H1 (cell line): Measurements from ENCODE around the gene KIAA0319L. TPM values are rescaled to one million over a fixed set of nuclear protein-coding genes. Genes with fewer than 3 reads are reported as not detected.

Source experiments
- CTCF ChIA-PET: fragments of 300-600 bp; sonication (Branson Sonifier 250); formaldehyde crosslinking; loops from one replicate; lab custom pipeline; 2021; ENCODE audit not compliant: partially characterized antibody; lab: Charles Lee
- POLR2A ChIA-PET: fragments of 300-600 bp; sonication (Branson Sonifier 250); formaldehyde crosslinking; loops from one replicate; lab custom pipeline; 2021; ENCODE audit warnings: inconsistent platforms; ENCODE audit not compliant: partially characterized antibody; lab: Charles Lee
- DNase-seq, 2 experiments: peaks; one replicate each; pipeline versions ENCODE4 v3.0.0 to v3.0.0-alpha.2; 2010 to 2022; ENCODE audit warnings: low spot score in 2 of 2, low read depth in 1 of 2, mixed read lengths in 1 of 2
- FAIRE-seq: peaks from 2 replicates; lab custom pipeline; 2011; peaks lifted over from hg19 to GRCh38; lab: Jason Lieb, UNC
- H2AFZ ChIP-seq: 2 replicates; pipeline ENCODE4 v1.8.1; 2012; ENCODE audit warnings: low read length, inconsistent platforms
- H2AK5ac ChIP-seq: 2 replicates; pipeline ENCODE4 v1.6.1; 2013; ENCODE audit warnings: low read depth, low read length
- H2BK120ac ChIP-seq: replicated peaks from 2 replicates; pipeline ENCODE3; 2013; ENCODE audit warnings: low read depth, low read length, inconsistent platforms
- H2BK12ac ChIP-seq: 2 replicates; pipeline ENCODE4 v1.6.1; 2013; ENCODE audit warnings: low read depth, low read length
- H2BK15ac ChIP-seq: 2 replicates; pipeline ENCODE4 v1.6.1; 2013; ENCODE audit warnings: low read length
- H2BK20ac ChIP-seq: 2 replicates; pipeline ENCODE4 v1.6.1; 2013; ENCODE audit warnings: low read length
- H2BK5ac ChIP-seq: 2 replicates; pipeline ENCODE4 v1.6.1; 2013; ENCODE audit warnings: low read depth, low read length
- H3K14ac ChIP-seq: 2 replicates; pipeline ENCODE4 v1.6.1; 2013; ENCODE audit warnings: inconsistent platforms; ENCODE audit not compliant: insufficient read length
- H3K18ac ChIP-seq: 2 replicates; pipeline ENCODE4 v1.6.1; 2013; ENCODE audit warnings: low read length; ENCODE audit errors: extremely low read depth
- H3K23ac ChIP-seq: 2 replicates; pipeline ENCODE4 v1.6.1; 2013; ENCODE audit warnings: inconsistent platforms; ENCODE audit not compliant: insufficient read length
- H3K23me2 ChIP-seq: 2 replicates; pipeline ENCODE4 v1.6.1; 2013; ENCODE audit warnings: low read depth, low read length
- H3K27ac ChIP-seq: 2 replicates; pipeline ENCODE4 v1.6.1; 2011; ENCODE audit warnings: low read depth, low read length, inconsistent platforms
- H3K27me3 ChIP-seq, 4 experiments: replicated peaks in 1 of 4; 1 replicate in 1 of 4; 2 replicates in 3 of 4; pipeline versions ENCODE4 v1.6.1 to v1.8.1; 2011 to 2013; ENCODE audit warnings: low read length in 3 of 4, mild to moderate bottlenecking in 3 of 4, inconsistent platforms in 2 of 4, mixed read lengths in 2 of 4, moderate library complexity in 1 of 4; ENCODE audit not compliant: control insufficient read depth in 3 of 4, insufficient read depth in 3 of 4; ENCODE audit errors: extremely low read depth in 1 of 4
- H3K36me3 ChIP-seq, 4 experiments: 2 replicates each; pipeline versions ENCODE4 v1.6.1 to v1.8.1; 2011 to 2013; ENCODE audit warnings: mild to moderate bottlenecking in 4 of 4, low read length in 3 of 4, moderate library complexity in 2 of 4, control low read depth in 1 of 4, inconsistent platforms in 1 of 4; ENCODE audit not compliant: insufficient read depth in 4 of 4, control insufficient read depth in 2 of 4
- H3K4ac ChIP-seq: replicated peaks from 2 replicates; pipeline ENCODE3; 2013; ENCODE audit warnings: low read length, low read depth, mixed read lengths, inconsistent platforms; ENCODE audit not compliant: insufficient read length
- H3K4me1 ChIP-seq, 4 experiments: replicated peaks in 1 of 4; 1 replicate in 1 of 4; 2 replicates in 3 of 4; pipeline versions ENCODE4 v1.6.1 to v1.8.1; 2011 to 2013; ENCODE audit warnings: low read length in 3 of 4, inconsistent platforms in 2 of 4, mixed read lengths in 1 of 4; ENCODE audit not compliant: insufficient read depth in 4 of 4, control insufficient read depth in 3 of 4
- H3K4me2 ChIP-seq, 2 experiments: 2 replicates each; pipeline versions ENCODE4 v1.6.1 to v1.8.1; 2011 to 2013; ENCODE audit warnings: low read depth in 2 of 2, low read length in 2 of 2, control low read depth in 1 of 2, inconsistent platforms in 1 of 2, mild to moderate bottlenecking in 1 of 2; ENCODE audit not compliant: insufficient read depth in 1 of 2
- H3K4me3 ChIP-seq, 4 experiments: fragments of 200-600, 300-600 bp in 1 of 4; sonication (generic), shearing (Covaris generic), sonication (Bioruptor Twin) in 1 of 4; 2 replicates each; pipeline versions ENCODE4 v1.5.1 to v1.8.1; 2011 to 2016; ENCODE audit warnings: low read length in 4 of 4, low read depth in 3 of 4, control low read depth in 2 of 4, inconsistent platforms in 2 of 4, mild to moderate bottlenecking in 2 of 4, mixed read lengths in 1 of 4, moderate library complexity in 1 of 4; ENCODE audit not compliant: insufficient read depth in 2 of 4; ENCODE audit errors: extremely low read depth in 1 of 4
- H3K56ac ChIP-seq: replicated peaks from 2 replicates; pipeline ENCODE3; 2013; ENCODE audit warnings: low read depth, mild to moderate bottlenecking, mixed read lengths, low read length, inconsistent platforms; ENCODE audit not compliant: insufficient read length
- H3K79me1 ChIP-seq: 2 replicates; pipeline ENCODE4 v1.6.1; 2013; ENCODE audit warnings: low read depth, low read length, control low read depth
- H3K79me2 ChIP-seq, 2 experiments: 2 replicates each; pipeline versions ENCODE4 v1.6.1 to v1.8.1; 2012 to 2013; ENCODE audit warnings: low read length in 2 of 2, mild to moderate bottlenecking in 2 of 2, inconsistent platforms in 1 of 2; ENCODE audit not compliant: insufficient read depth in 2 of 2, control insufficient read depth in 1 of 2
- H3K9ac ChIP-seq, 4 experiments: replicated peaks in 1 of 4; 1 replicate in 1 of 4; 2 replicates in 3 of 4; pipeline versions ENCODE4 v1.6.1 to v1.8.1; 2011 to 2013; ENCODE audit warnings: low read depth in 3 of 4, low read length in 3 of 4, control low read depth in 2 of 4, mild to moderate bottlenecking in 2 of 4, moderate library complexity in 2 of 4, inconsistent platforms in 1 of 4; ENCODE audit errors: extremely low read depth in 1 of 4
- H3K9me3 ChIP-seq, 2 experiments: 2 replicates each; pipeline versions ENCODE4 v1.6.1 to v1.8.1; 2012 to 2013; ENCODE audit warnings: mild to moderate bottlenecking in 2 of 2, moderate library complexity in 2 of 2, control low read depth in 1 of 2, inconsistent platforms in 1 of 2, low read depth in 1 of 2, low read length in 1 of 2, mixed read lengths in 1 of 2; ENCODE audit not compliant: insufficient read depth in 2 of 2
- H4K20me1 ChIP-seq, 2 experiments: replicated peaks in 1 of 2; 2 replicates each; pipeline versions ENCODE3 to v1.8.1; 2011 to 2013; ENCODE audit warnings: inconsistent platforms in 2 of 2, low read length in 2 of 2, mild to moderate bottlenecking in 1 of 2; ENCODE audit not compliant: insufficient read depth in 2 of 2, control insufficient read depth in 1 of 2
- H4K5ac ChIP-seq: 2 replicates; pipeline ENCODE4 v1.6.1; 2013; ENCODE audit warnings: low read length, low read depth, mixed read lengths, inconsistent platforms; ENCODE audit not compliant: insufficient read length
- H4K8ac ChIP-seq: 2 replicates; pipeline ENCODE4 v1.8.0; 2013; ENCODE audit warnings: mild to moderate bottlenecking, moderate library complexity, low read length, inconsistent platforms; ENCODE audit not compliant: insufficient read depth; ENCODE audit errors: extremely low read depth
- H4K91ac ChIP-seq: replicated peaks from 2 replicates; pipeline ENCODE3; 2013; ENCODE audit warnings: low read length, mixed read lengths, inconsistent platforms; ENCODE audit not compliant: insufficient read length
- CEBPB ChIP-seq: IDR thresholded peaks from 2 replicates; pipeline ENCODE4 v1.6.1; 2012; ENCODE audit warnings: low read depth, low read length
- CHD2 ChIP-seq: IDR thresholded peaks from 2 replicates; pipeline ENCODE4 v1.6.1; 2012; ENCODE audit warnings: low read length, improper control_type of control experiment
- CREB1 ChIP-seq: IDR thresholded peaks from 2 replicates; pipeline ENCODE4 v1.6.1; 2012; ENCODE audit warnings: inconsistent platforms
- NANOG ChIP-seq: IDR thresholded peaks from 2 replicates; pipeline ENCODE4 v1.6.1; 2011; ENCODE audit warnings: low read length, low read depth, mild to moderate bottlenecking, inconsistent platforms; ENCODE audit not compliant: insufficient read depth, poor library complexity, severe bottlenecking
- PHF8 ChIP-seq: fragments of 200-600 bp; sonication (generic); conservative IDR thresholded peaks from 2 replicates; pipeline ENCODE4 v1.7.1; 2012; ENCODE audit warnings: low read depth, mild to moderate bottlenecking, inconsistent platforms, low read length, moderate library complexity
- RBBP5 ChIP-seq: IDR thresholded peaks from 2 replicates; pipeline ENCODE4 v1.7.1; 2012; ENCODE audit warnings: low read depth, mild to moderate bottlenecking, inconsistent platforms, low read length, moderate library complexity, borderline replicate concordance
- RNF2 ChIP-seq: fragments of 200-900, 300-1000 bp; sonication (generic); IDR thresholded peaks from 2 replicates; pipeline ENCODE4 v1.7.1; 2016; ENCODE audit warnings: borderline replicate concordance, low read depth, mild to moderate bottlenecking, antibody characterized with exemption, low read length; ENCODE audit not compliant: poor library complexity, severe bottlenecking; ENCODE audit errors: missing control alignments
- SIX5 ChIP-seq: IDR thresholded peaks from 2 replicates; pipeline ENCODE4 v1.6.1; 2011; ENCODE audit warnings: mild to moderate bottlenecking, low read depth, low read length
- SUZ12 ChIP-seq: fragments of 200-600 bp; sonication (generic); IDR thresholded peaks from 2 replicates; pipeline ENCODE4 v1.6.1; 2012; ENCODE audit warnings: mild to moderate bottlenecking, inconsistent platforms, low read length, moderate library complexity, mixed read lengths
- TAF1 ChIP-seq: IDR thresholded peaks from 2 replicates; pipeline ENCODE4 v1.6.1; 2011; ENCODE audit warnings: mild to moderate bottlenecking, low read depth, low read length
- TCF12 ChIP-seq: IDR thresholded peaks from 2 replicates; pipeline ENCODE4 v1.6.1; 2011; ENCODE audit warnings: low read depth, mild to moderate bottlenecking, low read length
- TEAD4 ChIP-seq: IDR thresholded peaks from 2 replicates; pipeline ENCODE4 v1.6.1; 2012; ENCODE audit warnings: low read depth, low read length, inconsistent platforms, mixed read lengths
- WGBS, 2 experiments: shearing (Covaris generic) in 1 of 2; methylation state at CpG; one replicate each; pipeline versions ENCODE4 v1.1.6 to v1.1.7; 2013 to 2015; ENCODE audit warnings: low lambda C conversion rate in 2 of 2, mixed read lengths in 2 of 2, inconsistent platforms in 1 of 2, low coverage in 1 of 2, missing lambda C conversion rate in 1 of 2; ENCODE audit not compliant: insufficient replicate concordance in 2 of 2, insufficient coverage in 1 of 2, insufficient read length in 1 of 2; ENCODE audit errors: extremely low coverage in 1 of 2, missing lambda C conversion rate in 1 of 2; 5-methylcytosine and 5-hydroxymethylcytosine counted together
- polyA plus RNA-seq, 7 experiments: library from polyadenylated mRNA; depleted of rRNA in 3 of 7; stranded (reverse) in 5 of 7; unstranded in 2 of 7; fragments of >200 nt in 5 of 7; fragments of 200-250 nt in 2 of 7; gene quantifications; 1 replicate in 5 of 7; 2 replicates in 1 of 7; 4 replicates in 1 of 7; pipeline versions ENCODE4 v1.2.1 to v1.2.3, GENCODE V29; 2011 to 2013; ENCODE audit warnings: missing spikeins in 2 of 7, mixed read lengths in 2 of 7
- total RNA-seq: library from RNA; stranded (reverse); fragmentation: NEBNext Ultra II Directional; extraction: Animal tissue kit (Norgen Biotek cat#: 25700); gene quantifications from 2 replicates; pipeline ENCODE4 v1.2.1, GENCODE V29; 2021

Gene KIAA0319L
- total and polyA plus RNA-seq, 2 of the 8 experiments (the other 6 are each of a cell fraction or from before 2014, with no cell fraction given), result 40.1 to 55.7 TPM

DNA sequence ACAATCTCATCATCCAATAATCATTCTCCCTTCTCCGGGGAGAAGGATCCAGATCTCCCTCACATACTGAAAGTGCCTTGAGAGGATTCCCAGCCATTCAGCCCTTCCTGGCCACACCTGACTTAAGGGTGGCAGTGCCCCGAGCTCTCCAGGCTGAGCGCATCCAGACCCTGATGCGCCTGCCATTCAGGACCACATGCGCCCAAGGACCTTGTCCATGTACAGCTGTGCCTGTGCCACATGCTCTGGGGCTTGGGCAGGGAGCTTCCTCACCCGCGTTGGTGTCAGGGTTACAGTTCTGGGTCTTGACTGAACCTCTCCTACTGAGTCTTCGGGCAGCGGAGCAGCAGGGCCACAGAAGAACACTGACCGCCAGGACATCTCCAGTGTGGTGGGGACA, 121.1 kb downstream of the KIAA0319L start:
- Histone ChIP-seq H4K8ac (no peak overlapping the region), H3K23me2 (no peaks in the 10 kb centered on the region), H2AFZ (no peak overlapping the region), H2BK5ac (no peak overlapping the region), H3K4me3 (no peak overlapping the region), H4K20me1 (peaks cover 0 to 3% of the 10 kb centered on the region in 2 experiments), H3K9me3 (no peaks in the 10 kb centered on the region), H3K9ac (no peak overlapping the region), H3K4ac (no peak overlapping the region), H2BK120ac (no peak overlapping the region), H3K79me1 (no peaks in the 10 kb centered on the region), H2BK20ac (no peak overlapping the region), H3K14ac (no peak overlapping the region), H3K4me1 (no peaks in the 10 kb centered on the region), H3K27ac (no peak overlapping the region), H3K18ac (no peak overlapping the region), H3K56ac (no peak overlapping the region), H3K23ac (no peak overlapping the region), H3K27me3 (no peaks in the 10 kb centered on the region), H3K79me2 (no peaks in the 10 kb centered on the region), H2BK12ac (no peak overlapping the region), H2AK5ac (no peak overlapping the region), H3K4me2 (no peak overlapping the region), H4K5ac (no peak overlapping the region), H4K91ac (no peak overlapping the region), H2BK15ac (no peak overlapping the region), H3K36me3 (peaks cover 20 to 57% (median 31%) of the 10 kb centered on the region in 4 experiments; a peak in 7 of 8 replicates)
- ChIA-PET CTCF (interaction anchor here (0.5 to 12.9 kb wide), 6 partner anchors 9 to 579 kb away, joined by 3 to 134 read pairs (median 4); no protein-coding TSS in a partner anchor), POLR2A (interaction anchor here (1.4 kb wide), 1 partner anchor 8 kb away, joined by 3 read pairs; no protein-coding TSS in a partner anchor)
- 97% methylated on average over 10 of the region's 10 CpGs; no CpG with 5 or more reads in 1 of the 2 experiments for WGBS, 2 experiments
- no peak for FAIRE-seq
- TF ChIP-seq TAF1 (no peak), PHF8 (no peak), TCF12 (no peak), SIX5 (no peak), NANOG (no peak), RNF2 (no peak), CREB1 (no peak), SUZ12 (no peak), TEAD4 (no peak), CEBPB (no peak), CHD2 (no peak), RBBP5 (no peak)
- DNase-seq, result no peak
